SK-N-SH (cell line): ENCODE measurements around the gene SRRM2. TPM values are rescaled to one million over a fixed set of nuclear protein-coding genes. Genes with fewer than 3 reads are reported as not detected.

ENCODE experiments used
- CTCF ChIA-PET: fragments of 300-600, 350-600 bp; formaldehyde crosslinking; extraction: SDS; loops from one replicate; lab custom pipeline; 2021; lab: Yijun Ruan, JAX
- POLR2A ChIA-PET: fragments of 350-600 bp; sonication (Branson Sonifier 250); formaldehyde crosslinking; extraction: SDS; loops from one replicate; lab custom pipeline; 2020; ENCODE audit warnings: antibody characterized with exemption, inconsistent platforms; lab: Yijun Ruan, JAX
- DNase-seq: peaks from one replicate; pipeline ENCODE4 v3.0.0; 2012
- H2AFZ ChIP-seq: fragments of 200-600 bp; sonication (generic); 2 replicates; pipeline ENCODE4 v1.8.1; 2016; ENCODE audit warnings: antibody characterized with exemption, mild to moderate bottlenecking, low read depth
- H3F3A ChIP-seq: fragments of 200-600 bp; sonication (generic); replicated peaks from 2 replicates; pipeline ENCODE3; 2016; ENCODE audit warnings: antibody characterized with exemption, mild to moderate bottlenecking; ENCODE audit not compliant: insufficient read depth
- H3K27ac ChIP-seq, 2 experiments: fragments of 200-500 bp in 1 of 2; fragments of 200-600 bp in 1 of 2; sonication (Bioruptor generic) in 1 of 2; sonication (generic), shearing (Covaris generic) in 1 of 2; 2 replicates each; pipeline versions ENCODE4 v1.5.1 to v1.6.1; 2014 to 2016; ENCODE audit warnings: low read depth in 2 of 2, inconsistent platforms in 1 of 2, low read length in 1 of 2, mild to moderate bottlenecking in 1 of 2, mixed read lengths in 1 of 2
- H3K27me3 ChIP-seq: fragments of 200-600 bp; sonication (generic), shearing (Covaris generic); 2 replicates; pipeline ENCODE4 v1.6.1; 2016; ENCODE audit warnings: mixed run types; ENCODE audit not compliant: insufficient read depth
- H3K36me3 ChIP-seq, 2 experiments: fragments of 200-500 bp in 1 of 2; fragments of 200-600 bp in 1 of 2; sonication (Bioruptor generic) in 1 of 2; sonication (generic) in 1 of 2; replicated peaks in 1 of 2; 2 replicates each; pipeline versions ENCODE3 to v1.5.1; 2014 to 2016; ENCODE audit warnings: low read length in 1 of 2, mild to moderate bottlenecking in 1 of 2; ENCODE audit not compliant: insufficient read depth in 2 of 2, control insufficient read depth in 1 of 2
- H3K4me1 ChIP-seq, 2 experiments: fragments of 200-500 bp in 1 of 2; fragments of 200-600 bp in 1 of 2; sonication (Bioruptor generic) in 1 of 2; sonication (generic), shearing (Covaris generic) in 1 of 2; 2 replicates each; pipeline versions ENCODE4 v1.5.1 to v1.6.1; 2014 to 2016; ENCODE audit warnings: low read depth in 1 of 2, low read length in 1 of 2, mixed run types in 1 of 2; ENCODE audit not compliant: insufficient read depth in 2 of 2, control insufficient read depth in 1 of 2
- H3K4me2 ChIP-seq: fragments of 200-600 bp; sonication (generic), shearing (Covaris generic); 2 replicates; pipeline ENCODE4 v1.6.1; 2017; ENCODE audit warnings: mixed run types
- H3K4me3 ChIP-seq, 2 experiments: fragments of 200-500 bp in 1 of 2; fragments of 200-600 bp in 1 of 2; sonication (Bioruptor generic) in 1 of 2; sonication (generic), shearing (Covaris generic) in 1 of 2; 2 replicates each; pipeline versions ENCODE4 v1.5.1 to v1.8.1; 2014 to 2016; ENCODE audit warnings: low read depth in 2 of 2, inconsistent platforms in 1 of 2, low read length in 1 of 2, mild to moderate bottlenecking in 1 of 2, mixed read lengths in 1 of 2, moderate library complexity in 1 of 2
- H3K79me2 ChIP-seq: fragments of 200-600 bp; sonication (generic); 2 replicates; pipeline ENCODE4 v1.8.1; 2017; ENCODE audit warnings: mild to moderate bottlenecking; ENCODE audit not compliant: insufficient read depth
- H3K9ac ChIP-seq: fragments of 200-600 bp; sonication (generic); 2 replicates; pipeline ENCODE4 v1.6.1; 2017; ENCODE audit warnings: mixed run types
- H3K9me2 ChIP-seq: fragments of 200-600 bp; sonication (generic); 2 replicates; pipeline ENCODE4 v1.6.1; 2017; ENCODE audit warnings: mixed run types
- H3K9me3 ChIP-seq: fragments of 200-600 bp; sonication (generic); 2 replicates; pipeline ENCODE4 v1.6.1; 2017; ENCODE audit warnings: mixed run types, mild to moderate bottlenecking, moderate library complexity
- H4K20me1 ChIP-seq: fragments of 200-600 bp; sonication (generic); 2 replicates; pipeline ENCODE4 v1.6.1; 2017; ENCODE audit warnings: mild to moderate bottlenecking, mixed run types; ENCODE audit not compliant: insufficient read depth
- EP300 ChIP-seq, 2 experiments: IDR thresholded peaks; 2 replicates each; pipeline versions ENCODE4 v1.4.0 to v1.6.1; 2012; ENCODE audit warnings: borderline replicate concordance in 1 of 2, low read depth in 1 of 2, low read length in 1 of 2
- EZH2phosphoT487 ChIP-seq: fragments of 200-600 bp; sonication (generic); IDR thresholded peaks from 2 replicates; pipeline ENCODE4 v1.6.1; 2017; ENCODE audit warnings: low read depth, mixed run types, mild to moderate bottlenecking, antibody characterized with exemption, moderate library complexity, borderline replicate concordance
- FOXJ3 ChIP-seq: sonication (generic); formaldehyde crosslinking; IDR thresholded peaks from 2 replicates; pipeline ENCODE4 v1.5.1; 2020; ENCODE audit warnings: mild to moderate bottlenecking, missing genetic modification reagents
- FOXM1 ChIP-seq: IDR thresholded peaks from 2 replicates; pipeline ENCODE4 v1.4.0; 2012; ENCODE audit warnings: low read depth, mild to moderate bottlenecking
- GABPA ChIP-seq: IDR thresholded peaks from 2 replicates; pipeline ENCODE4 v1.4.0; 2012; ENCODE audit warnings: low read depth, mild to moderate bottlenecking
- IRF3 ChIP-seq: fragments of 150-350 bp; IDR thresholded peaks from 2 replicates; pipeline ENCODE4 v1.6.1; 2016; ENCODE audit warnings: mild to moderate bottlenecking, low read depth, low read length
- MXI1 ChIP-seq: IDR thresholded peaks from 2 replicates; pipeline ENCODE4 v1.6.1; 2012; ENCODE audit warnings: mild to moderate bottlenecking, low read depth, low read length, improper control_type of control experiment
- NFIC ChIP-seq: IDR thresholded peaks from 2 replicates; pipeline ENCODE4 v1.4.0; 2012; ENCODE audit warnings: borderline replicate concordance
- POLR2AphosphoS5 ChIP-seq: IDR thresholded peaks from 2 replicates; pipeline ENCODE4 v1.6.1; 2012; ENCODE audit warnings: low read depth, low read length
- REST ChIP-seq: IDR thresholded peaks from 2 replicates; pipeline ENCODE4 v1.6.1; 2012; ENCODE audit warnings: mild to moderate bottlenecking, low read depth, low read length, moderate library complexity
- RFX5 ChIP-seq: IDR thresholded peaks from 2 replicates; pipeline ENCODE4 v1.6.1; 2012; ENCODE audit warnings: mild to moderate bottlenecking, improper control_type of control experiment, low read length
- TCF12 ChIP-seq: IDR thresholded peaks from 2 replicates; pipeline ENCODE4 v1.4.0; 2012
- WGBS: methylation state at CpG from one replicate; pipeline ENCODE4 v1.1.6; 2017; ENCODE audit warnings: low lambda C conversion rate; 5-methylcytosine and 5-hydroxymethylcytosine counted together
- polyA plus RNA-seq, 3 experiments: library from polyadenylated mRNA; depleted of rRNA; stranded (reverse); fragments of >200 nt; gene quantifications; 2 replicates each; pipeline ENCODE4 v1.2.3, GENCODE V29; 2012
- TF ChIP-seq, protein P1 (sequence below): IDR thresholded peaks from 2 replicates; pipeline ENCODE4; 2012
- TF ChIP-seq, protein P2 (sequence below): IDR thresholded peaks from 2 replicates; pipeline ENCODE4 v1.4.0; 2012; ENCODE audit warnings: low read depth, borderline replicate concordance
- TF ChIP-seq, protein P3 (sequence below): IDR thresholded peaks from 2 replicates; pipeline ENCODE4 v1.4.0; 2012; ENCODE audit warnings: low read depth

Gene SRRM2
- polyA plus RNA-seq, 1 of the 3 experiments (the other 2 are of a cell fraction): 143 TPM

DNA sequence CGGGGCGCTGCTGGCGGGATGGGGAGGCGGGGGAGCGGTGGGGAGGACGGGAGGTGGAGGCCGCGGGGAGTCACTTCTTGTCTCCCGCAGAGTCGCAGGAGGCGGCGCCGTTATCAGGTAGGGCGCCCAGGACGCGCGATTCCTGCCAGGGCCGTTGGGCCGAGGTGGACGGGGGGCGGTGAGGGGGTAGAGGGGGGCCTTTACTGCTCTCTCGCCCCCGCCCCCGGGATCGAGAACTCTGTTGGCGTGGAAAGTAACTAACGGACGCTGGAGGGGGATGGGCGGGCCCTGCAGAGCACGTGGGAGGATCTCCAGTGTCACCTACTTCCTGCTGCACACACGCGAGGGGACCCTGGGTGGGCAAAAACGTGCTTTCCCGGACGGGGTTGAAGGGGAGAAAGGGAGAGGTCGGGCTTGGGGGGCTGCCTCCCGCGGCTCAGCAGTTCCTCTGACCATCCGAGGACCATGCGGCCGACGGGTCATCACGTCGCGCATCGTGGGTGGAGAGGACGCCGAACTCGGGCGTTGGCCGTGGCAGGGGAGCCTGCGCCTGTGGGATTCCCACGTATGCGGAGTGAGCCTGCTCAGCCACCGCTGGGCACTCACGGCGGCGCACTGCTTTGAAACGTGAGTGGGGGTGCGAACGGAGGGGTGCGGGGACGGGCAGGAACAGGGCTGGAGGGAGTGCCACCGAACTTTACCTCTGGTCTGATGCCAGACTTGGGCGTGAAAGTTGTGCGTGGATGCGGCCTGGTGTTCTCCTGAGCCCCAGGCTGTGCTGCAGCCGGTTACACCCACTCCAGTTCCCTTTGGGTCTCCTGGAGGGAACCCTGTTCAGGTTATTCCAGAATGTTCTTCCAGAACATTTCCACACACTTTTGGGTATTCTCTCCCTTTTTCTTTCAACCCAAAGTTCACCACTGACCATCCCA, 65.2 kb downstream of the SRRM2 start:
- no peaks in the 10 kb centered on the region for H3K27me3 ChIP-seq
- H3K9me2 ChIP-seq: no peaks in the 10 kb centered on the region
- no peak overlapping the region for H3K4me3 ChIP-seq
- no peak for DNase-seq
- no peak overlapping the region for H3K4me2 ChIP-seq
- H3K4me1 ChIP-seq: peaks cover 0 to 24% of the 10 kb centered on the region in 2 experiments; a peak in 1 of 4 replicates
- H3K27ac ChIP-seq: no peak overlapping the region; a peak in 1 of 4 replicates
- no peaks in the 10 kb centered on the region for H4K20me1 ChIP-seq
- no peak overlapping the region for H3K9ac ChIP-seq
- 87% methylated on average over 65 of the region's 68 CpGs for WGBS
- H3F3A ChIP-seq: no peaks in the 10 kb centered on the region
- H3K9me3 ChIP-seq: no peaks in the 10 kb centered on the region
- H3K36me3 ChIP-seq: no peaks in the 10 kb centered on the region
- TF ChIP-seq, protein P1, sequence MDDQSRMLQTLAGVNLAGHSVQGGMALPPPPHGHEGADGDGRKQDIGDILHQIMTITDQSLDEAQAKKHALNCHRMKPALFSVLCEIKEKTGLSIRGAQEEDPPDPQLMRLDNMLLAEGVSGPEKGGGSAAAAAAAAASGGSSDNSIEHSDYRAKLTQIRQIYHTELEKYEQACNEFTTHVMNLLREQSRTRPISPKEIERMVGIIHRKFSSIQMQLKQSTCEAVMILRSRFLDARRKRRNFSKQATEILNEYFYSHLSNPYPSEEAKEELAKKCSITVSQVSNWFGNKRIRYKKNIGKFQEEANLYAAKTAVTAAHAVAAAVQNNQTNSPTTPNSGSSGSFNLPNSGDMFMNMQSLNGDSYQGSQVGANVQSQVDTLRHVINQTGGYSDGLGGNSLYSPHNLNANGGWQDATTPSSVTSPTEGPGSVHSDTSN: no peak
- no peak for TF ChIP-seq RFX5
- TF ChIP-seq, protein P2, sequence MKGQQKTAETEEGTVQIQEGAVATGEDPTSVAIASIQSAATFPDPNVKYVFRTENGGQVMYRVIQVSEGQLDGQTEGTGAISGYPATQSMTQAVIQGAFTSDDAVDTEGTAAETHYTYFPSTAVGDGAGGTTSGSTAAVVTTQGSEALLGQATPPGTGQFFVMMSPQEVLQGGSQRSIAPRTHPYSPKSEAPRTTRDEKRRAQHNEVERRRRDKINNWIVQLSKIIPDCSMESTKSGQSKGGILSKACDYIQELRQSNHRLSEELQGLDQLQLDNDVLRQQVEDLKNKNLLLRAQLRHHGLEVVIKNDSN: no peak
- ChIA-PET POLR2A (no interaction called here), CTCF (interaction anchor here (1.0 kb wide), 1 partner anchor 22 kb away, joined by 3 read pairs; no protein-coding TSS in a partner anchor)
- H2AFZ ChIP-seq: no peak overlapping the region
- no peaks in the 10 kb centered on the region for H3K79me2 ChIP-seq

GRCh38 chr16:2818272-2818876, 65.9 kb downstream of the SRRM2 start:
- TF ChIP-seq TCF12 (no peak), IRF3 (no peak), REST (no peak), FOXJ3 (CRISPR knock-in tag) (no peak), MXI1 (no peak), POLR2AphosphoS5 (no peak), FOXM1 (no peak), NFIC (no peak), GABPA (no peak), EZH2phosphoT487 (no peak), EP300 (IDR thresholded peaks at IDR 0.05; ENCODE audit: borderline replicate concordance in 1 of 2, low read depth in 1 of 2, low read length in 1 of 2) (no peak)
- TF ChIP-seq, protein P3, sequence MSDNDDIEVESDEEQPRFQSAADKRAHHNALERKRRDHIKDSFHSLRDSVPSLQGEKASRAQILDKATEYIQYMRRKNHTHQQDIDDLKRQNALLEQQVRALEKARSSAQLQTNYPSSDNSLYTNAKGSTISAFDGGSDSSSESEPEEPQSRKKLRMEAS: no peak
- Histone ChIP-seq H3K36me3 (no peaks in the 10 kb centered on the region), H2AFZ (no peak overlapping the region), H3K27me3 (no peaks in the 10 kb centered on the region), H3K4me3 (no peak overlapping the region), H3F3A (no peaks in the 10 kb centered on the region), H3K4me1 (peaks cover 0 to 24% of the 10 kb centered on the region in 2 experiments; a peak in 1 of 4 replicates), H4K20me1 (no peaks in the 10 kb centered on the region), H3K79me2 (no peaks in the 10 kb centered on the region), H3K4me2 (no peak overlapping the region), H3K9ac (no peak overlapping the region), H3K27ac (no peak overlapping the region; a peak in 1 of 4 replicates), H3K9me2 (no peaks in the 10 kb centered on the region), H3K9me3 (no peaks in the 10 kb centered on the region)
- CTCF ChIA-PET: no interaction called here
- POLR2A ChIA-PET: no interaction called here
- DNase-seq: no peak
- WGBS: 90% methylated on average over 7 of the region's 10 CpGs
